Keratinocyte (primary cell): ENCODE measurements around the gene FCHO2. TPM values are rescaled to one million over a fixed set of nuclear protein-coding genes. Genes with fewer than 3 reads are reported as not detected.
"Not testable (repeated sequence)": the region's sequence is repeated elsewhere in the genome, so short reads cannot be mapped to it uniquely, and the experiment has no call there.

Source experiments
- DNase-seq: peaks from one replicate; pipeline ENCODE4 v3.0.0-alpha.2; 2011; ENCODE audit warnings: low read depth, missing footprints, low spot score
- FAIRE-seq: peaks from 2 replicates; lab custom pipeline; 2011; peaks lifted over from hg19 to GRCh38; lab: Jason Lieb, UNC
- H2AFZ ChIP-seq: 2 replicates; pipeline ENCODE4 v1.6.0; 2012; ENCODE audit warnings: low read length, control low read depth, inconsistent platforms; ENCODE audit not compliant: control insufficient read depth
- H3K27ac ChIP-seq: 2 replicates; pipeline ENCODE4 v1.5.1; 2011; ENCODE audit warnings: low read length; ENCODE audit not compliant: control insufficient read depth, insufficient read depth
- H3K27me3 ChIP-seq: 3 replicates; pipeline ENCODE4 v1.6.0; 2011; ENCODE audit warnings: low read length; ENCODE audit not compliant: control insufficient read depth, insufficient read depth; ENCODE audit errors: extremely low read depth
- H3K36me3 ChIP-seq, 2 experiments: 2 replicates in 1 of 2; 3 replicates in 1 of 2; pipeline ENCODE4 v1.5.1; 2011; ENCODE audit warnings: low read length in 2 of 2, mild to moderate bottlenecking in 1 of 2; ENCODE audit not compliant: control insufficient read depth in 2 of 2, insufficient read depth in 2 of 2; ENCODE audit errors: extremely low read depth in 1 of 2
- H3K4me1 ChIP-seq: 3 replicates; pipeline ENCODE4 v1.5.1; 2011; ENCODE audit warnings: low read length; ENCODE audit not compliant: control insufficient read depth, insufficient read depth; ENCODE audit errors: extremely low read depth
- H3K4me2 ChIP-seq: 3 replicates; pipeline ENCODE4 v1.6.0; 2011; ENCODE audit warnings: low read depth, low read length; ENCODE audit not compliant: control insufficient read depth, insufficient read depth; ENCODE audit errors: extremely low read depth
- H3K4me3 ChIP-seq, 3 experiments: fragments of 200-600 bp in 1 of 3; sonication (generic) in 1 of 3; 2 replicates in 2 of 3; 3 replicates in 1 of 3; pipeline ENCODE4 v1.5.1; 2011 to 2016; ENCODE audit warnings: low read length in 3 of 3, mild to moderate bottlenecking in 3 of 3, control low read depth in 2 of 3, inconsistent platforms in 1 of 3, low read depth in 1 of 3, mixed read lengths in 1 of 3, mixed run types in 1 of 3, moderate library complexity in 1 of 3; ENCODE audit not compliant: control insufficient read depth in 2 of 3, insufficient read depth in 2 of 3; ENCODE audit errors: extremely low read depth in 1 of 3
- H3K79me2 ChIP-seq: 2 replicates; pipeline ENCODE4 v1.6.0; 2012; ENCODE audit warnings: low read length; ENCODE audit not compliant: control insufficient read depth, insufficient read depth
- H3K9ac ChIP-seq: 3 replicates; pipeline ENCODE4 v1.6.0; 2011; ENCODE audit warnings: low read length; ENCODE audit not compliant: control insufficient read depth, insufficient read depth; ENCODE audit errors: extremely low read depth
- H3K9me1 ChIP-seq: 3 replicates; pipeline ENCODE4 v1.6.0; 2011; ENCODE audit warnings: low read length; ENCODE audit not compliant: control insufficient read depth, insufficient read depth; ENCODE audit errors: extremely low read depth
- H3K9me3 ChIP-seq: 2 replicates; pipeline ENCODE4 v1.5.1; 2012; ENCODE audit warnings: low read depth, low read length; ENCODE audit not compliant: control insufficient read depth
- H4K20me1 ChIP-seq: 3 replicates; pipeline ENCODE4 v1.6.0; 2011; ENCODE audit warnings: low read length; ENCODE audit not compliant: control insufficient read depth, insufficient read depth; ENCODE audit errors: extremely low read depth
- CTCF ChIP-seq, 3 experiments: IDR thresholded peaks in 1 of 3; conservative IDR thresholded peaks in 1 of 3; optimal IDR thresholded peaks in 1 of 3; 2 replicates in 2 of 3; 3 replicates in 1 of 3; pipeline versions ENCODE3 to v1.5.1; 2011; ENCODE audit warnings: low read length in 3 of 3, mild to moderate bottlenecking in 3 of 3, moderate library complexity in 2 of 3, control low read depth in 1 of 3, inconsistent platforms in 1 of 3; ENCODE audit not compliant: insufficient read depth in 2 of 3; ENCODE audit errors: extremely low read depth in 1 of 3
- EZH2 ChIP-seq: IDR thresholded peaks from one replicate; pipeline ENCODE4 v1.6.1; 2012; ENCODE audit warnings: inconsistent platforms, mild to moderate bottlenecking, low read length, moderate library complexity
- dilution Hi-C: fragments of 300-500 bp; cut with MboI; formaldehyde crosslinking; loops from one replicate; pipeline ENCODE4 v1.7.0; 2020; ENCODE audit warnings: low sequenced_read_pairs; ENCODE audit not compliant: extremely low pct_ligation_motif_present
- polyA plus RNA-seq, 5 experiments: library from polyadenylated mRNA; depleted of rRNA in 3 of 5; stranded (reverse) in 3 of 5; stranded (forward) in 1 of 5; unstranded in 1 of 5; fragments of >200 nt; gene quantifications; 1 replicate in 1 of 5; 2 replicates in 3 of 5; 3 replicates in 1 of 5; pipeline versions ENCODE4 v1.2.1 to v1.2.3, GENCODE V29; 2011 to 2012; ENCODE audit warnings: missing spikeins in 2 of 5, low read depth in 1 of 5, low replicate concordance in 1 of 5

FCHO2 gene
- polyA plus RNA-seq, 1 donor (not counting 4 experiments of a cell fraction or from before 2014, with no cell fraction given) = 10.6 TPM

- H3K27ac ChIP-seq, dilution Hi-C loops, H3K9me3 ChIP-seq, H3K27me3 ChIP-seq, H3K9ac ChIP-seq, H3K36me3 ChIP-seq, H3K4me3 ChIP-seq, FAIRE-seq, H3K4me2 ChIP-seq, H4K20me1 ChIP-seq, DNase-seq, H2AFZ ChIP-seq, H3K4me1 ChIP-seq, H3K79me2 ChIP-seq, H3K9me1 ChIP-seq: not testable (repeated sequence)
Observed at GRCh38 chr5:72934953-72935725, 20.7 kb upstream of the FCHO2 start.

- Histone ChIP-seq H3K4me1 (no peaks in the 10 kb centered on the region), H3K9ac (no peak overlapping the region), H4K20me1 (no peaks in the 10 kb centered on the region), H3K4me3 (no peak overlapping the region), H3K36me3 (no peaks in the 10 kb centered on the region), H2AFZ (no peak overlapping the region), H3K9me3 (no peaks in the 10 kb centered on the region), H3K27ac (no peak overlapping the region), H3K79me2 (no peaks in the 10 kb centered on the region), H3K4me2 (no peak overlapping the region), H3K27me3 (no peaks in the 10 kb centered on the region), H3K9me1 (no peaks in the 10 kb centered on the region)
- TF ChIP-seq CTCF (optimal IDR thresholded peaks at IDR 0.05 in 1 of 3, IDR thresholded peaks at IDR 0.05 in 1 of 3, conservative IDR thresholded peaks at IDR 0.05 in 1 of 3; ENCODE audit: extremely low read depth in 1 of 3, insufficient read depth in 2 of 3, low read length in 3 of 3) (no peak), EZH2 (no peak)
- no peak for DNase-seq
- dilution Hi-C loops = no loop called here
- FAIRE-seq = no peak
Observed at GRCh38 chr5:72936893-72937292, 18.9 kb upstream of the FCHO2 start.
